AG04449 (cell line): ENCODE results near the gene ZNF799.

Source experiments
- CTCF ChIA-PET: fragments of 350-600 bp; formaldehyde crosslinking; extraction: SDS; loops from one replicate; lab custom pipeline; 2021; ENCODE audit warnings: antibody characterized with exemption; lab: Yijun Ruan, JAX
- POLR2A ChIA-PET: fragments of 400-600, 350-600 bp; formaldehyde crosslinking; extraction: SDS; loops from one replicate; lab custom pipeline; 2020; ENCODE audit warnings: antibody characterized with exemption, inconsistent platforms; lab: Yijun Ruan, JAX
- DNase-seq: peaks from one replicate; pipeline ENCODE4 v3.0.0-alpha.2; 2010; ENCODE audit warnings: low read depth, low spot score
- H3K4me3 ChIP-seq: 2 replicates; pipeline ENCODE4 v1.5.1; 2011; ENCODE audit warnings: low read depth, mild to moderate bottlenecking, control low read depth, low read length
- CTCF ChIP-seq: IDR thresholded peaks from one replicate; pipeline ENCODE4 v1.5.1; 2011; ENCODE audit warnings: mild to moderate bottlenecking, moderate library complexity, low read length, control low read depth, inconsistent platforms; ENCODE audit not compliant: insufficient read depth; ENCODE audit errors: missing control alignments

Gene ZNF799

GRCh38 chr19:12350890-12351197, 50.2 kb downstream of the ZNF799 start:
- no peak for DNase-seq
- ChIA-PET CTCF (no interaction called here), POLR2A (no interaction called here)
- H3K4me3 ChIP-seq, result no peak overlapping the region
- no peak for TF ChIP-seq CTCF

- ChIA-PET POLR2A (no interaction called here), CTCF (no interaction called here)
- no peak for DNase-seq
- no peak for TF ChIP-seq CTCF
- no peak overlapping the region for H3K4me3 ChIP-seq
Measured at GRCh38 chr19:12350185-12350889, 50.7 kb downstream of the ZNF799 start.

- no peak overlapping the region for H3K4me3 ChIP-seq
- no peak for TF ChIP-seq CTCF
- CTCF ChIA-PET, result no interaction called here
- POLR2A ChIA-PET, result no interaction called here
- DNase-seq, result no peak
Measured at GRCh38 chr19:12346896-12347295, 54.2 kb downstream of the ZNF799 start.

- CTCF ChIA-PET, result no interaction called here
Measured at GRCh38 chr19:12345197-12345596, 55.9 kb downstream of the ZNF799 start.

More at GRCh38 chr19:12345197-12345596, 55.9 kb downstream of the ZNF799 start:
- POLR2A ChIA-PET, result no interaction called here
- DNase-seq, result no peak
- no peak for TF ChIP-seq CTCF
- H3K4me3 ChIP-seq, result no peak overlapping the region
